Fibroblast of skin of right quadriceps (primary cell): ENCODE results near the gene KIRREL1.

Experiments used
- DNase-seq: peaks from one replicate; pipeline ENCODE4 v3.0.0-alpha.2; 2013

KIRREL1 gene

DNA sequence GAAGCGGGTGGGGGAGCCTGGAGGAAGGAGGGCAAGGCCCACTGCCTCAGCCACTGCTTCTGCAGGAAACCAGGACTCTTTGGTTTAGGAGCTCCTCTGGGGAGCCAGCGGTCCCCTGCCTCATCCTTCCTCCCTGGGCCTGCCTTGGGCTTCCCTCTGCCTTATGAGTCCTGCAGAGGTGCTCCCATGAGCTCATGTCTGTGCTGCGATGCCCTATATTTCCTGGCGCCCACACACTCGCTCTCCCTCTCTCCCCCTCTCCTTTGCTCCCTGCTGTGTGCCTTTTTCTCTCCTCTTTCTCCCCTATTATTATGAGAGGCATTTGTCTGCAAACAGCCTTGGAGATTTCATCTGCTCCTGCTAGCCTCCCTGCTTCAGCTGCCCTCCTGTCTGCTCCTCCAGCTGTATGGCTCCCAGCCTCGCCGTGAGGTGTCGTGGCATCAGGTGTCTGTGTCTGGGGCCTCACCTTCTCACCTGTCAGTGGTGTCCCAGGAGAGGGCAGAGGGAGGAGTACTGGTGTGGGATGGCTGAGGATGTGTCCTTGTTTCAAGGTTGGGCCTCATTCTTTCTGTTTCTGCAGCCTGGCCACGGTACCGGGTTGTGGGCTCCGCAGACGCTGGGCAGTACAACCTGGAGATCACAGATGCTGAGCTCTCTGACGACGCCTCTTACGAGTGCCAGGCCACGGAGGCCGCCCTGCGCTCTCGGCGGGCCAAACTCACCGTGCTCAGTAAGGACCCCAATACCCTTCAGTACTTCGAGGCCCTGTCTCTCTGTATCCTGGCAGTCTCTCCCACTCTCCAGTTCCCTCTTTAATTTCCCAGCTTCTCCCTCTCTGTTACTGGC lies 84.2 kb downstream of the KIRREL1 start:
- no peak for DNase-seq

DNA sequence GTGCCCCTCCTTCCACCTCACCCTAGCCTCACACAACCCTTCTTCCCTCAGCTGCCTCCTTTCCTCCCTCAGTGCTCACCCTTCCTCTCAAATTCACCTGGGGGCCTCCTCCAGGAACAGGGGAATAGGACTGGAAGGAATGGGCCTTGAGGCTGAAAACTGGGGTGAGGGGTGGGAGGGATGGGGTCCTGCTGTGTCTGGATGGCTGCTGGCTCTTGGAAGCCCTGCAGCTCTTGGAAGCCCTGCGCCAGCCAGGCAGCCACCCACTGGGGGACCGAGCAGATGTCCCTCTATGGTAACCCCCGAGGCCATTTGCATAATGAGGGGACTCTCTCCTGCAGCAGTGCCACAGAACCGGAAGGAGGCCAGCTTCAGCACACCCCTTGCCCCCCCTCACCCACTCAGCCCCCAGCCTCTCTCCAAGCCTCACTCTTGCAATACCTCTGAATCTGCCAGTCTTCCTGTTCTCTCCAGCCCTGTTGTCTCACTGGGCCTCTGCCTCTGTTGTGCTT lies 85.2 kb downstream of the KIRREL1 start:
- DNase-seq, result no peak

DNA sequence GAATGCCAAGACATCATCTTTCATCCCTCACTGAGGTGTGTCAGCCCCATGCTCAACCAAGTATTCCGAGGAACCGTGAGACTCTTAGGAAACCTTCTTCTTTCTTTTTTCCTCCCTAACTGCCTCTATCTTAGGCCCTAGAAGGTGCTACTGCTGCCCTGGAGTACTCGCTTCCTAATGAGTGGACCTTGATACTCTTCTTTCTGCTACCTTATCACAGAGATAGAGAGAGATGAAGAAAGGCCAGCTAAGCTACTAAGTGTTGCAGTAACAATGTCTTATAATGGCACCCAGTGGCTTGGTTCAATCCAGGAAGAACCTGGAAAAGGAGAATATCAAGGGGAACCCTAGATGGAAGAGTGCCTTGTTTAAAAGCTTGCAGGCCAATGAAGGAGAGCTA lies 86.6 kb downstream of the KIRREL1 start:
- no peak for DNase-seq

DNA sequence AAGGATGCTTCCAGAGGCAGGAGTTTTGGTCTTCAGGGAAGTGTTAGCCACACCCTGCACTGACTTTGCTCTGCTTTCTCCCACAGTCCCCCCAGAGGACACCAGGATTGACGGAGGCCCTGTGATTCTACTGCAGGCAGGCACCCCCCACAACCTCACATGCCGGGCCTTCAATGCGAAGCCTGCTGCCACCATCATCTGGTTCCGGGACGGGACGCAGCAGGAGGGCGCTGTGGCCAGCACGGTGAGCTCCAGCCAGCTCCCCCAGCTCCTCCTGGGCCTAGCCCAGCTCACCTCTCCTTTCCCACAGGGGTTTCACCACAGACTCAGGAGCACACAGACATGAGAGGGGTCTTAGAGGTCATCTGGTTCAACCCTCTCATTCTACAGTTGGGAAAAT lies 90.9 kb downstream of the KIRREL1 start:
- no peak for DNase-seq

DNA sequence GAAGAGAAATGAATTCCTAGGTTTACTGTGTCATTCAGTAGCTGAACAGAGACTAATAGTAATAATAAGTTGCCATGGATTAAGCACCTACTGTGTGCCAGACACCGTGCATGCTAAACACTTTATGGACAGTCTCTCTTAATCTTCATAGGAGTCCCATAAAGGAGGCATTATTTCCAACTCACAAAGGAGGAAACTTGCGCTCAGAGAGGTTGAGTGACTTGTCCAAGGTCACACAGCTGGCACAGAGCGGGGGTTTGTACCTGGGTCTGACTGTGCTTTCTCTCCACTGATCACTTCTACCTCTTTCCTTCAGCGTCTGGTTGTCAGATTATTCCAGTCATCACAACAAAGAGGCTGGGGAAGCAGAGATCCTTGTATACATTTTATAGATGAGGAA lies 91.3 kb downstream of the KIRREL1 start:
- DNase-seq, result no peak

DNA sequence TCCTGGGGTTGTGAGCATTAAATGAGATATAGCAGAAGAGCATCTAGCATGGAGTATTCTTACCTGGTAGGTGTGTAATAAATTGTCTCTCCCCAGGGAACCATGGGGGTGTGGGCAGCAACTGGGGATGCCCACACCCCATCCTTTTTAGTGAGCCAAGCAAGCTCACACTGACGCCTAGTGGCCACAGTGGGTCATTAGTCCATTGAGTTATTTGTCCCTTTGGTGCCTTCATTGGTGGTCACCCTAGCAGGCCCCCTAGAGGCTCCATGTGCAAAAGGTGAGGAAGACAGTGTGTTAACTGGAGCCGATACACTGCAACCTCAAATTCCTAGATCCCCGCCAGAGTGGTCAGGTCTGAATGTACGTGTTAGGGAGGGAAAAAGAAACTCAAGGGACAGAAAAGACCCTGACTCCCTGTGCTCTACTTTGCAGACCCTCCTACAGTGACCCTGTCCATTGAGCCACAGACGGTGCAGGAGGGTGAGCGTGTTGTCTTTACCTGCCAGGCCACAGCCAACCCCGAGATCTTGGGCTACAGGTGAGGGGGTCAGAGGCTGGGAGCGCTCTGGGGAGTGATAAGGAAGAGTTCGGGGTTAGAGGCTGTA lies 94.0 kb downstream of the KIRREL1 start:
- peak; percentile 79 for DNase-seq

DNA sequence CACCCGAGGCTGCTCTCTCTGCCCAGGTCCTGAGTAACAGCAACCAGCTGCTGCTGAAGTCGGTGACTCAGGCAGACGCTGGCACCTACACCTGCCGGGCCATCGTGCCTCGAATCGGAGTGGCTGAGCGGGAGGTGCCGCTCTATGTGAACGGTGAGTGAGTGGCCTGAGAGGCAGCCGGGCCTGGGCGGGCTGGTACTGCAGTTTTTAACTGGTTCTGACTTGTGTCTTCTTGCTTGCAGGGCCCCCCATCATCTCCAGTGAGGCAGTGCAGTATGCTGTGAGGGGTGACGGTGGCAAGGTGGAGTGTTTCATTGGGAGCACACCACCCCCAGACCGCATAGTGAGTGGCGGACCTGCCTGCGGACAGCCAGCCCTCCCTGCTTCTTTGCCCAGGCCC lies 96.0 kb downstream of the KIRREL1 start:
- no peak for DNase-seq

DNA sequence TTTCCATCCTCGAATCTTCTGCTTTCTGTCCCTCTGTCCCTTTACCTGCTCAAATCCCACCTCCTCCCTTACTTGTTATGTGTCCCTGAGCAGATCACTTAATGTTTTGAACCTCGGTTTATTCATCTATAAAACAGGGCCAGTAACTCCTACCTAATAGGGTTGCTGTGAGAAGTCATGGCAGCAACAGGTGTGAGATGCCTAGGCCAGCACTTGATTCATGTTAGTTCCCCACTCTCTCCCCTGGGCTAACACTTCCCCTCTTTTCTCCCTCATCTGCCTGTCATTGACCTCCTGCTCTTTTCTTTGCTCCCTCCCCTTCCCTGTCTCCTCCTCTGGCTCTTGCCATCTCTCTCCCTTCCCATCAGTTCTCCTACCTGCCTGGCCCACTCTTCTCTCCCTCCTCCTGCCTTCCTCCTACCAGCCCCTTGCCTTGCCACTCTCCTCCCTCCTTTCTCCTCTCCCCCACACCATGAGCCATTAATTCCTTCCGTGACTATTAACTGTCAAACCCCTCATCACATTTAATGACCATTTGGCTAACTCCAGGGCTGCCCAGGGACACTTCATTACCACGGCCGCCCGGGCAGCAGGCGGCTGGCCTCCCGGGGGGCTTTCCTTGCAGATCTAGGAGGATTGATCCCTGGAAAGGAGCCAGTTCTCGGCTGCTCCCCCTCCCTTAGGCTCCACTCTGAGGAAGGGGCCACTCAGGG lies 96.6 kb downstream of the KIRREL1 start:
- no peak for DNase-seq

DNA sequence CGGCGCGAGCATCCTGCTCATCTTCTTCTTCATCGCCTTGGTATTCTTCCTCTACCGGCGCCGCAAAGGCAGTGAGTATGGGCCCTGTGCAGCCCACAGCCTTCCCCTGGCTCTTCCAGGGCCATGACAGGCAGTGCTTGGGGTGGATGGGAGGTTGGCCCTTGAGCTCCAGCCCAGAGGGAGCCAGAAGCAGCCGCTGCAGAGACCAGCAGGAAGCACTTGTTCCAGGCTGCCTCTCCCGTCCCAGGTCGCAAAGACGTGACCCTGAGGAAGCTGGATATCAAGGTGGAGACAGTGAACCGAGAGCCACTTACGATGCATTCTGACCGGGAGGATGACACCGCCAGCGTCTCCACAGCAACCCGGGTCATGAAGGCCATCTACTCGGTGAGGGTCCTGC lies 99.9 kb downstream of the KIRREL1 start:
- DNase-seq, result no peak

DNA sequence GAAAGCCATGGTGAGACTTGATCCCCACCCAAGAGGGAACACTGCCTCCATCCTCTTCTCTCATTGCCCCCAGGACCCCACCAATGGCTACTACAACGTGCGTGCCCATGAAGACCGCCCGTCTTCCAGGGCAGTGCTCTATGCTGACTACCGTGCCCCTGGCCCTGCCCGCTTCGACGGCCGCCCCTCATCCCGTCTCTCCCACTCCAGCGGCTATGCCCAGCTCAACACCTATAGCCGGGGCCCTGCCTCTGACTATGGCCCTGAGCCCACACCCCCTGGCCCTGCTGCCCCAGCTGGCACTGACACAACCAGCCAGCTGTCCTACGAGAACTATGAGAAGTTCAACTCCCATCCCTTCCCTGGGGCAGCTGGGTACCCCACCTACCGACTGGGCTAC lies 101.1 kb downstream of the KIRREL1 start:
- no peak for DNase-seq

DNA sequence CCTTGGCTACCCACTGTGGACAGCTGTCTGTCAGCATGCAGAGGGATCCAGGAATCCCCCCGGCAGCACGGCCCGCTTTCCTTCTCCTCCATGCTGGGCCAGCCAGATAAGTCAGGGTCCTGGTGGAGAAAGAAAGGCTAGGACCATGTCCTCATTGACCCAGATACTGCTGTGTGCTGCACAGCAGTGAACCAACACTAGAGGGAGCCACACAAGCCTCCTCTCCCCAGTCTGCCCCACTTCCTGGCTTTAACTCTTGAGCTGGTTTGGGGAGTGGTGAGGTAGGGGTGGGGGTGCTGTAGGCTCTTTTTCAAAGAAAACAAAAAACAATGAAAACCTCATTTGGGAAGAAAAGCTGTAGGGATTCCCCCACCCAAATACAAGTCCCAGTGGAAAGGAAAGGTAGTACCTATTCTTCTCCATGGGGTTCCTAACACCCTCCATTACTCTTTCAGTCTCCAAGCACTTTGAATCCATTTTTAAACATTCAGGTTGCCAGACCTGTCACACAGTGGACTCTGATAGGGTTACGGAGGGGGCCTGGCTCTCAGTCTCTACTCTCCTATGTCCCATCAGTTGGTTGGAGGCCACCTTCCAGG lies 102.4 kb downstream of the KIRREL1 start:
- no peak for DNase-seq

DNA sequence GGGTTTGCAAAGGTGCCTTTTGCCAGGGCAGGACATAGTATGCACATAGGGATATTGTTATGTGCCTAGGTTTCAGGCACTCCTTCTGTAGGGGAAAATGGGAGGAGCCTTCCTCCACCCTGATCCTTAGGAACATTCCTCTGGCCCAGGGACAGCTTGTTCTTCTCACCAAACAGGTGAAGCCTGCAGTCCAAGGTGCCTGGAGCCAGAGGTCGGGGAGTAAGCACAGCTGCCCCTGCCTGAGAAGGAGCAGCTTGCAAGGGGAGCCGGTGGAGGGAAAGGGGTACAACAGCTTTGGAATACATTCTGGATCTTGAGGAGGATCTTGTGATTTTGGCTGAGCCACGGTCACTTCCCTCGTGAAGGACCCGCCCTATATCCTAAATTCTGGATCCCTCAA lies 104.8 kb downstream of the KIRREL1 start:
- no peak for DNase-seq

DNA sequence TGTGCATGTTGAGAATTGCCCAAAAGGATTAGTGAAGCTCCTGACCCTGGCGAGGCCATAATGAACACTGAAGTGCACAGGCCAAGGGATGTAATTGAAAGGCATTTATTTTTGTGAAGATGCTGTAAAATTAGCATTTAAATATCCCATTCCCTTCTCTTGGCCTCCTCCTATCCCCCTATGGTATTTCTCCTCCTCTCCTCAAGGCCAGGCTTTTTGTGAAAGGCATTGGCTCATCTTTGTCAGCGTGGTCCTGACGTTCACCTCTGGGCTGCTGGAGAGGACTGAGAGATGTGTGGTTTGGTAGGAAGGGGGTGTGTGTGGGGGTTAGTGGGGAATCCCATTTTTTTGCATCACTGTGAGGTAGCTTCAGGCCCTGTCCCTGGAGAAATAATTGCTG lies 105.7 kb downstream of the KIRREL1 start:
- no peak for DNase-seq

DNA sequence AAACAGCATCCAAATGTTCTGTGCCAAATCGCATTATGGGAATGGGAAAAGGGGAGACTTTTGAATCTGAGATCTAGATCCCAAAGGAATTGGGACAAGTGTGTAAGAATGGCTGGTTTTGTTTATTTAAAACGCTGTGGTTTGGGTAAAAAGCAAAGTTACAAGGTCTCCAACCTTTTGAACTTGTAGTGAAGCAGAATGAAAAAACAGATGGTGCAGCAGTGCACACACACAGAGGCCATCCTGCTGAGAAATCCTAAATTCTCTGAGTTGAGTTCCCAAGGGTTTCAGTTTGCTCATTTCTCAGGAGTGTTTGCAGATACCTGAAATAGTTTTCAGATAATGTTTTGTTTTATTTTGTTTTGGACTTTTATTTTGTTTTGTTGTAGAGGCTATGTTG lies 107.1 kb downstream of the KIRREL1 start:
- DNase-seq, result no peak

DNA sequence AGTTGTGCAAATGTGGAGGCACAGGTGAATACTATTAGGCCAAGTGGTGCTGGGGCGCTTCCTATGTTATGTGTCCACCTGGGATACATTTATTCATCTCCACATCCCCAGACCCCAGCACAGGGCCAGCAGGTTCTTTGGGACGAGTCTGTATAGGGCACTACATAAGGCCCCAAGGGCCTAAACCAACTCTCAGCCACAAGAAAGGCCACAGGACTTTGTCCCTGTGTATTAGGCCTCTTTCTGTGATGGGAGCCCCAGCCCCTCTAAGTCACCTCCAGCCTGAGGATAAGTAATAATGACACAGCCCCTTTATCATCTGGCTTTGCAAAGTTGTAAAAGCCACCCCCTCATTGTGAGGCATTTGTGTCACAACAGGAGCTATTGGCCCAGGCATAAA lies 108.0 kb downstream of the KIRREL1 start:
- no peak for DNase-seq

DNA sequence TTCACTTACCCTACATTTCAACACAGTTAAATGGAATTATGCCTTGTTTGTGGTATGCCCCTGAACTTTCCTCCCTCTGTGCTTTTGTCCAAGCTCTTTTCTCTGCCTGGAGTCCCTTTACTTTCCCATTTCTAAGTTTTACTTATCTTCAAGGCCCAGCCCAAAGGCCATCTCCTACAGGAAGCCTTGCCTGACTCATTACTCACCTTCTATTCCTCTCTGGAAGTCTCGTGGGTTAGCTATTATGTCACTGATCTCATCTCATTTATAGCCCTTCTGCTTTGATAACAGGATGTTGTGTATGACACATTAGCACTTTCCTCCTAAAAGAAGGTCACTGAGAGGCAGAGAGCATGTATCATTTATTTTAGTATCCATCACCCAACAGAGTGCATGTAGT lies 108.5 kb downstream of the KIRREL1 start:
- DNase-seq, result peak; percentile 61

DNA sequence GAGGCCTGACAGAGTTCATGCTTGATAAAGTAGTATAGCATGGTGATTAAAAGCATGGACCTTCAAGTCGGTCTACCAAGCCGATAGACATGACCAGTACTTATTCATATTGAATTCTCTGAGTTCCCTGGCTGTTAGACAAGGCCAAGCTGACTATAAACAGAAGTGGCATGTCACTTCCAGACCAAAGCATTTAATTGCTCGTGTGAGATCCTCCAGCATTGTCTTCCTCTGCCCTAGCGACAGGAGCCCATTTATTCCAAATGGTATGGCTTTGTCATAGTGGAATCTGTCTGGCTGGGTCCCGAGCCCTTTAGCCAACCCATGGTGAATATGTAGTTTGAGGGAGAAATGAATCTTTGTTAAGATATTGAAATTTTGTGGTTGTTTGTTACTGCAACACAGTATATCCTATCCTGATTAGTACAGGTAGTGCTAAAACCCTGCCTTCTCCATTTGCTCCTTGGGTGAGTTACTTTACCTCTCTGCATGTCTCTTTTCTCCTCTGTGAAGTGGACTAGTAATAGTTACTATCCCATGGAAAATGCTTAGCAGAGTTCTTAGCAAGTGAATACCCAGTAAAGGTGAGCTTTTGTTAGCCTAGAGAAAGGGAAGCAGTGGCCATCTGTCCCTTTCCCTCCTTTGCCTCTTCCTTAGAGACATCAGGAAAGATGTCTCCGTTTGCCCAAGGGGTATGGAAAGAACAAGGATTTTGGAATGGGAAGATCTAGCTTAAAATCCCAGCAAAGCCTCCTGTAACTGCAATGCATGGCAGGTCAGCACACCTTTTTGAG lies 109.6 kb downstream of the KIRREL1 start:
- DNase-seq, result no peak

DNA sequence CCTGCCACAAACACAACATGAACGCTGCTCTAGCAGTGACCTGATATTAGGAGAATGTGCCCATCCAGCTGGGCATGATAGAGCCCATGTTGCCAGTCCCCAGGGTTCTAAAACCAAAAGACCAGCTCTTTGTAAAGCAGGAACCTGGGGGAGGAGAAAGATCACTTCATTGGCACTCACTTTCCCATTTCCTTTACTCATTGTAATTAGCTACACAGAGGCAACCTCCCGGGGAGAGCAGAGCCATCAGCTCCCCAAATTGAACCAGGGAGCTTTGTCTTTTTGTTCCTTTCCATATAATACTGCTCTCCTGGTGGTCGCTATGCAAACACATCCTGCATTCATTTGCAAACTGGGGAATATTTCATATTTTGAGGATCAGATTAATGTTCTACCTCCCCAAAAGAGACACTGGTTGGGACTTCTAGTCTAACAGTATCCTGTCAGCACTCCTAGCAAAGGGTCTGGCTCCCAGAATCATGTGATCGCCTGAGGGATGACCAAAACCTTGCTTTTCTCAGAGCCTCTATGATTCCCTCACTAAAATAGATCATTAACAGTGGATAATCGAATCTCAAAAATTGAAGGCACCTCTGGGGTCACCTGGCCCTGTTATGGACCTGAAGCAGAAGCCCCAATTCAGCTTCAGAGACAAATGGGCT lies 110.5 kb downstream of the KIRREL1 start:
- DNase-seq, result no peak

DNA sequence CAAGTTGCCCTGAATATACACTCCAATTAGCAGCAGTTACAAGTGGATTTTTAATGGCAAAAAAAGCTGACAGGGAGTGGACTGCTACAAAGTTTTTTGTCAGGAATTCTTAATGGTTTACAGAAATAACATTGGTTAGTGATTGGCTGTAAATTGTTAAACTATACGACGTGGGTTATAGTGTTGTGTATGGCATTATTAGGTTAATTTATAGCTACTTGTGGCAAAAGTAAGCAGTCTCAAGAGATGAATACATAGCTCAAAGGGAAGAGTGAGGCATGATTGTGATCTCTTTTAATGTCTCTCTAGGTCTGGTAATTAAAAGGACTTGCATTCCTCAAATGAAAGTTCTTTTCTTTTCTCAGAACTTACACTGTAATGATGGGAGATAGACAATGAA lies 111.4 kb downstream of the KIRREL1 start:
- DNase-seq, result no peak

DNA sequence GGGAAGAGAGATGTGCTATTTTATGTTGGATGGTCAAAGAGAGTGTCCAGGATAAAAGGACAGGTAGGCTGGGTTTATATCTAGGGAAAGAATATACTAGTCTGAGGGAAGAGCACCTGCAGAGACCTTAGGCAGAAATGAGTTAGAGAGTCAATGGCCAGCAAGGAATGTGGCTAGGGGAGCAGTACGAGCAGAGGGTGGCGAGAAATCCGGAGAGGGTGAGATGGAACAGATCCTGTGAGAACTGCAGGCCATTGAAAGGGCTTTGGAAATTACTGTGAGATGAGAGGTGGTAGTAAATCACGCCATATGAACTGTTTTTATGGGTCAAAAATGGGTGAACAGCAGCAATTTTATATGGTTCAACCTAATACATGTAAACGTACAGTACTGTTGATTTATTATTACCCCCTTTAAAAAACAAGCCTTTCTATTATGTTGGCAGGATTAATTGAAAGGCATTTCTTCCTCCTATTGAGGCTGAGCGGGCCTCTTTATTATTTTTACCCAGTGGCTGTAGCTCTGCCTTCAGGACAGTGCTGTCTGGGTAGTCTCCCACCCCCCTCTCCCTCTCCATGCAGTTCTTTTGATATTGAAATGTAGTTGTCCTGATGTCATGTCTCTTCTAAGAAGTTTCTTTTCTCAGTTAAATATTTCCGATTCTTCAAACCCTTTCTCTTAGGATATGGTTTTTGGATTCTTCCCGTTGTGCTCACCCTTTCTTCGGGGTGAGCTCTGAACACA lies 112.1 kb downstream of the KIRREL1 start:
- DNase-seq, result no peak

DNA sequence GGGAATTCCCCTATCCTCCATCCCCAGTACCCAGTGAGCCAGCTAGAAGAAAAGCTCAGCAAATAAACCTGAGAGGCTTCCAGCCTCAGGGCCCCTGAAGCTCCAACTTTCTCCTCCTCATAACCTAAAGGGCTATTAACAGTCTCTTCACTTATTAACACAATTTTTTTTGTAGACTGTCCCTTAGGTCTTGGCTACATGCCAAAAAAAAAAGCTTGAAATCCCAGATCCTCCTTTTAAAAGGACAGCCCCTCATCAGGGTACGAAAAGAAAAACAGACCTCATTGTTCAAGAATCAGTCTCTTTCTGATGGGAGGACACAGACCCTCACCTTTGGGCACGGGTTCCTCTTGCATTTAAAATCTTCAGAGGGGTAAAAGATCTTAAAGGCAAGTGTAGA lies 114.5 kb downstream of the KIRREL1 start:
- DNase-seq, result no peak
